HepG2 (cell line): ENCODE data around the gene PALM3. TPM values are rescaled to one million over a fixed set of nuclear protein-coding genes. Genes with fewer than 3 reads are reported as not detected.

Source experiments
- GLMP ChIP-seq: sonication (generic); formaldehyde crosslinking; IDR thresholded peaks from 2 replicates; pipeline ENCODE4 v1.9.0; 2021; ENCODE audit warnings: missing genetic modification reagents, mild to moderate bottlenecking, borderline replicate concordance
- HCFC1 ChIP-seq: fragments of 150-350 bp; IDR thresholded peaks from 2 replicates; pipeline ENCODE4 v1.6.1; 2014; ENCODE audit warnings: low read depth, low read length
- HNRNPL ChIP-seq: fragments of 200-400 bp; formaldehyde crosslinking; IDR thresholded peaks from 2 replicates; pipeline ENCODE4 v1.6.1; 2017; ENCODE audit warnings: mild to moderate bottlenecking, low read depth, low read length
- KLF12 ChIP-seq: sonication (generic); formaldehyde crosslinking; IDR thresholded peaks from 2 replicates; pipeline ENCODE4 v1.4.0; 2020; ENCODE audit warnings: missing genetic modification reagents, borderline replicate concordance
- KLF15 ChIP-seq: sonication (generic); formaldehyde crosslinking; IDR thresholded peaks from 2 replicates; pipeline ENCODE4 v1.8.1; 2023; ENCODE audit warnings: borderline replicate concordance, mild to moderate bottlenecking, inconsistent platforms, missing genetic modification reagents, mixed read lengths
- PHF5A ChIP-seq: IDR thresholded peaks from one replicate; pipeline ENCODE4 v1.6.1; 2018; ENCODE audit warnings: low read depth, missing genetic modification reagents; ENCODE audit not compliant: unreplicated experiment
- RCOR2 ChIP-seq: IDR thresholded peaks from 2 replicates; pipeline ENCODE4 v1.6.1; 2016; ENCODE audit warnings: missing biosample characterization, missing genetic modification reagents
- SMARCC2 ChIP-seq: fragments of 450-650 bp; IDR thresholded peaks from 2 replicates; pipeline ENCODE4 v1.6.1; 2017; ENCODE audit warnings: antibody characterized with exemption, mild to moderate bottlenecking
- ZNF224 ChIP-seq: sonication (generic); formaldehyde crosslinking; IDR thresholded peaks from 2 replicates; pipeline ENCODE4 v1.5.0; 2020; ENCODE audit warnings: mild to moderate bottlenecking, missing genetic modification reagents
- ZNF576 ChIP-seq: sonication (generic); formaldehyde crosslinking; IDR thresholded peaks from 2 replicates; pipeline ENCODE4 v1.4.0; 2020; ENCODE audit warnings: mild to moderate bottlenecking, missing genetic modification reagents
- ZNF7 ChIP-seq: IDR thresholded peaks from 2 replicates; pipeline ENCODE4 v1.6.1; 2016; ENCODE audit warnings: missing biosample characterization, missing genetic modification reagents
- polyA plus RNA-seq, 8 experiments: library from polyadenylated mRNA; depleted of rRNA in 3 of 8; stranded (reverse) in 7 of 8; unstranded in 1 of 8; fragments of >200 nt; fragmentation: Illumina TruSeq in 4 of 8; extraction: Trizol in 4 of 8; gene quantifications; 2 replicates each; pipeline versions ENCODE4 v1.2.1 to v1.2.3, GENCODE V29; 2011 to 2016; ENCODE audit warnings: low read depth in 4 of 8, missing spikeins in 1 of 8, mixed read lengths in 1 of 8; ENCODE audit not compliant: insufficient read depth in 1 of 8
- total RNA-seq, 5 experiments: library from RNA; depleted of rRNA; stranded (reverse); fragments of >200 nt; fragmentation: Illumina TruSeq; extraction: Trizol; gene quantifications; 2 replicates each; pipeline ENCODE4 v1.2.3, GENCODE V29; 2016; ENCODE audit warnings: low read depth in 1 of 5
- TF ChIP-seq, protein P1 (sequence below), 2 experiments: fragments of 450-650 bp in 1 of 2; sonication (generic) in 1 of 2; formaldehyde crosslinking in 1 of 2; IDR thresholded peaks; 2 replicates each; pipeline versions ENCODE4 v1.6.1 to v1.8.0; 2016 to 2022; ENCODE audit warnings: antibody characterized with exemption in 1 of 2, mild to moderate bottlenecking in 1 of 2, missing genetic modification reagents in 1 of 2
- TF ChIP-seq, protein P2 (sequence below): IDR thresholded peaks from 2 replicates; pipeline ENCODE4 v1.6.1; 2018; ENCODE audit warnings: missing genetic modification reagents
- TF ChIP-seq, protein P3 (sequence below): sonication (generic); formaldehyde crosslinking; IDR thresholded peaks from 2 replicates; pipeline ENCODE4 v1.8.0; 2022; ENCODE audit warnings: mild to moderate bottlenecking, missing genetic modification reagents; ENCODE audit not compliant: insufficient replicate concordance

Gene PALM3
- total and polyA plus RNA-seq, 2 of the 13 experiments (the other 11 are each of a cell fraction or from before 2014, with no cell fraction given), result 0.79 to 2.4 TPM

- TF ChIP-seq HCFC1 (peak; percentile 91), KLF15 (CRISPR knock-in tag) (peak; percentile 33; the same call in 1 of the 2 replicates), ZNF7 (CRISPR knock-in tag) (no peak), ZNF576 (CRISPR knock-in tag) (no peak), GLMP (CRISPR knock-in tag) (no peak), PHF5A (CRISPR knock-in tag) (no peak), KLF12 (peak; percentile 77; the same call in 1 of the 2 replicates), SMARCC2 (no peak), HNRNPL (no peak), ZNF224 (CRISPR knock-in tag) (no peak), RCOR2 (CRISPR knock-in tag) (no peak)
- TF ChIP-seq, protein P1, sequence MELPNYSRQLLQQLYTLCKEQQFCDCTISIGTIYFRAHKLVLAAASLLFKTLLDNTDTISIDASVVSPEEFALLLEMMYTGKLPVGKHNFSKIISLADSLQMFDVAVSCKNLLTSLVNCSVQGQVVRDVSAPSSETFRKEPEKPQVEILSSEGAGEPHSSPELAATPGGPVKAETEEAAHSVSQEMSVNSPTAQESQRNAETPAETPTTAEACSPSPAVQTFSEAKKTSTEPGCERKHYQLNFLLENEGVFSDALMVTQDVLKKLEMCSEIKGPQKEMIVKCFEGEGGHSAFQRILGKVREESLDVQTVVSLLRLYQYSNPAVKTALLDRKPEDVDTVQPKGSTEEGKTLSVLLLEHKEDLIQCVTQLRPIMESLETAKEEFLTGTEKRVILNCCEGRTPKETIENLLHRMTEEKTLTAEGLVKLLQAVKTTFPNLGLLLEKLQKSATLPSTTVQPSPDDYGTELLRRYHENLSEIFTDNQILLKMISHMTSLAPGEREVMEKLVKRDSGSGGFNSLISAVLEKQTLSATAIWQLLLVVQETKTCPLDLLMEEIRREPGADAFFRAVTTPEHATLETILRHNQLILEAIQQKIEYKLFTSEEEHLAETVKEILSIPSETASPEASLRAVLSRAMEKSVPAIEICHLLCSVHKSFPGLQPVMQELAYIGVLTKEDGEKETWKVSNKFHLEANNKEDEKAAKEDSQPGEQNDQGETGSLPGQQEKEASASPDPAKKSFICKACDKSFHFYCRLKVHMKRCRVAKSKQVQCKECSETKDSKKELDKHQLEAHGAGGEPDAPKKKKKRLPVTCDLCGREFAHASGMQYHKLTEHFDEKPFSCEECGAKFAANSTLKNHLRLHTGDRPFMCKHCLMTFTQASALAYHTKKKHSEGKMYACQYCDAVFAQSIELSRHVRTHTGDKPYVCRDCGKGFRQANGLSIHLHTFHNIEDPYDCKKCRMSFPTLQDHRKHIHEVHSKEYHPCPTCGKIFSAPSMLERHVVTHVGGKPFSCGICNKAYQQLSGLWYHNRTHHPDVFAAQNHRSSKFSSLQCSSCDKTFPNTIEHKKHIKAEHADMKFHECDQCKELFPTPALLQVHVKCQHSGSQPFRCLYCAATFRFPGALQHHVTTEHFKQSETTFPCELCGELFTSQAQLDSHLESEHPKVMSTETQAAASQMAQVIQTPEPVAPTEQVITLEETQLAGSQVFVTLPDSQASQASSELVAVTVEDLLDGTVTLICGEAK (IDR thresholded peaks at IDR 0.05), result peak; percentile 77
- TF ChIP-seq, protein P1 (CRISPR knock-in tag; IDR thresholded peaks at IDR 0.05), result peak; percentile 77
- TF ChIP-seq, protein P2, sequence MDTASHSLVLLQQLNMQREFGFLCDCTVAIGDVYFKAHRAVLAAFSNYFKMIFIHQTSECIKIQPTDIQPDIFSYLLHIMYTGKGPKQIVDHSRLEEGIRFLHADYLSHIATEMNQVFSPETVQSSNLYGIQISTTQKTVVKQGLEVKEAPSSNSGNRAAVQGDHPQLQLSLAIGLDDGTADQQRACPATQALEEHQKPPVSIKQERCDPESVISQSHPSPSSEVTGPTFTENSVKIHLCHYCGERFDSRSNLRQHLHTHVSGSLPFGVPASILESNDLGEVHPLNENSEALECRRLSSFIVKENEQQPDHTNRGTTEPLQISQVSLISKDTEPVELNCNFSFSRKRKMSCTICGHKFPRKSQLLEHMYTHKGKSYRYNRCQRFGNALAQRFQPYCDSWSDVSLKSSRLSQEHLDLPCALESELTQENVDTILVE (CRISPR knock-in tag), result peak; percentile 96
- TF ChIP-seq, protein P3, sequence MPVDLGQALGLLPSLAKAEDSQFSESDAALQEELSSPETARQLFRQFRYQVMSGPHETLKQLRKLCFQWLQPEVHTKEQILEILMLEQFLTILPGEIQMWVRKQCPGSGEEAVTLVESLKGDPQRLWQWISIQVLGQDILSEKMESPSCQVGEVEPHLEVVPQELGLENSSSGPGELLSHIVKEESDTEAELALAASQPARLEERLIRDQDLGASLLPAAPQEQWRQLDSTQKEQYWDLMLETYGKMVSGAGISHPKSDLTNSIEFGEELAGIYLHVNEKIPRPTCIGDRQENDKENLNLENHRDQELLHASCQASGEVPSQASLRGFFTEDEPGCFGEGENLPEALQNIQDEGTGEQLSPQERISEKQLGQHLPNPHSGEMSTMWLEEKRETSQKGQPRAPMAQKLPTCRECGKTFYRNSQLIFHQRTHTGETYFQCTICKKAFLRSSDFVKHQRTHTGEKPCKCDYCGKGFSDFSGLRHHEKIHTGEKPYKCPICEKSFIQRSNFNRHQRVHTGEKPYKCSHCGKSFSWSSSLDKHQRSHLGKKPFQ (CRISPR knock-in tag), result peak; percentile 43
Measured at GRCh38 chr19:14080887-14081796, 19.3 kb upstream of the PALM3 start (continued).
